Epithelial cell of esophagus (primary cell): Measurements from ENCODE around the gene UTRN.
A peak's percentile ranks its signal among the peaks of the same experiment; 100 is the strongest.

Source experiments
- DNase-seq: peaks from one replicate; pipeline ENCODE4 v3.0.0; 2010; ENCODE audit warnings: low read depth
- H3K4me3 ChIP-seq: 2 replicates; pipeline ENCODE4 v1.5.1; 2011; ENCODE audit warnings: mild to moderate bottlenecking, low read length, control low read depth
- TF ChIP-seq, protein P1 (sequence below): IDR thresholded peaks from 2 replicates; pipeline ENCODE4 v1.5.1; 2011; ENCODE audit warnings: low read depth, mild to moderate bottlenecking, low read length, control low read depth, inconsistent platforms; ENCODE audit not compliant: insufficient read depth; ENCODE audit errors: missing control alignments

UTRN gene

GRCh38 chr6:144284783-144285547, at the start of gene UTRN:
Gene UTRN, plus strand, starts transcription at chr6:144285335. Its CDS starts 6,494 bp downstream, at chr6:144291829.
- peak within 1 kb of the TSS; percentile 70 for H3K4me3 ChIP-seq
- TF ChIP-seq, protein P1, sequence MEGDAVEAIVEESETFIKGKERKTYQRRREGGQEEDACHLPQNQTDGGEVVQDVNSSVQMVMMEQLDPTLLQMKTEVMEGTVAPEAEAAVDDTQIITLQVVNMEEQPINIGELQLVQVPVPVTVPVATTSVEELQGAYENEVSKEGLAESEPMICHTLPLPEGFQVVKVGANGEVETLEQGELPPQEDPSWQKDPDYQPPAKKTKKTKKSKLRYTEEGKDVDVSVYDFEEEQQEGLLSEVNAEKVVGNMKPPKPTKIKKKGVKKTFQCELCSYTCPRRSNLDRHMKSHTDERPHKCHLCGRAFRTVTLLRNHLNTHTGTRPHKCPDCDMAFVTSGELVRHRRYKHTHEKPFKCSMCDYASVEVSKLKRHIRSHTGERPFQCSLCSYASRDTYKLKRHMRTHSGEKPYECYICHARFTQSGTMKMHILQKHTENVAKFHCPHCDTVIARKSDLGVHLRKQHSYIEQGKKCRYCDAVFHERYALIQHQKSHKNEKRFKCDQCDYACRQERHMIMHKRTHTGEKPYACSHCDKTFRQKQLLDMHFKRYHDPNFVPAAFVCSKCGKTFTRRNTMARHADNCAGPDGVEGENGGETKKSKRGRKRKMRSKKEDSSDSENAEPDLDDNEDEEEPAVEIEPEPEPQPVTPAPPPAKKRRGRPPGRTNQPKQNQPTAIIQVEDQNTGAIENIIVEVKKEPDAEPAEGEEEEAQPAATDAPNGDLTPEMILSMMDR: no peak
- peak; percentile 79 for DNase-seq

DNA sequence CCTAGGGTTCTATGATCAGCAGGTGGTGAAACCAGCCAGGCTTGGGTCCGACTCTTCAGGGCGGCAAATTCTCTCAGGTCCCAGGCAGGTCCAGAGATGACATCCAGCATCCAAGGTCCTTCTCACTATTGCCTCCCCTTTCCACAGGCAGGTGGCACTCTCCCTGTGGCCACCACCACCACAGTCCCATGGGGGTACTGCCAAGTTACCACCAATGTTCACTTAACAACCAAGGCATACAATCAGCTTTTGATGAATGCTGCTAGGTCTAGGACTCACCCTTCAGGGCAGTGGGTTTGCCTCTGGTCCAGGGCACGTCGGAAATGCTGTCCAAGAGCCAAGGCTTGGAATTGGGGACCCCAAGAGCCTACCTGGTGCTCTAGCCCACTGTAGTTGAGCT, 40.4 kb upstream of the UTRN start:
- no peak for DNase-seq
- TF ChIP-seq, protein P1: no peak
- no peak overlapping the region for H3K4me3 ChIP-seq

DNA sequence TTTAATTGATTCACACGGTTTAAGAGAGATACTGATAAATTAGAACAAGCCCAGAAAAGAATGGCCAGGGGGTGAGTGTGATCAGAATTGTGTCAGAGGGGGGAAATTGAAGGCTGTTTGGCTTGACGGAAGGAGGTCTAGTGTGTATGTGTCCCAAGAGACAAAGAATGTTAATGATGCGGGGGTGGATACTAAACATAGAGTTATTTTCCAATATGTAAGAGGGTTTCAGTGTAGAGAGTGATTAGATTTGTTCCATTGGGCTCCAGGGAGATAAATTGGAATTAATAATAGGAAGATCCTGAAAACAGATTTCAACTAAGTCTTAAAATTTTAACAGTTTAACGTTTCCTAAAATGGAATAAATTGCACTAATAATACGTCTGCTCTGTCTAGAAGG, 38.1 kb upstream of the UTRN start:
- no peak overlapping the region for H3K4me3 ChIP-seq
- TF ChIP-seq, protein P1: no peak
- no peak for DNase-seq

DNA sequence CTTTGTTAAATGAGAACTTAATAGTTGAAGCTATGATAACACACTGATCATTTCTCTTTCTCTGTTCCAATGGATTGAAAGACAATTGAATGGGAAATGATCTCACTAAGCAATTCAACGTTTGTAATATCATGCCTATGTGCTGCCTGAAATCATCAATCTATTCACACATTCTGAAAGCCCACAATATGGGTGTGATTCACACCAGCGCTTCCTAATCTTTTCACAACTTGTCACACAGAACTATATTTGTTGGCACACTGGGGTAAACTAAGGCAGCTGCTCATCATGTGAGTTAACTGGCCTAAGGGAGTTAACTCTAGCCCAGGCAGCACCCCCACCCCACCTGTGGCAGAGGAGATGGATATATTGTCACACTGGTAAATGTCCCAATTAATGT, 37.1 kb upstream of the UTRN start:
- no peak overlapping the region for H3K4me3 ChIP-seq
- DNase-seq: no peak
- TF ChIP-seq, protein P1: no peak

DNA sequence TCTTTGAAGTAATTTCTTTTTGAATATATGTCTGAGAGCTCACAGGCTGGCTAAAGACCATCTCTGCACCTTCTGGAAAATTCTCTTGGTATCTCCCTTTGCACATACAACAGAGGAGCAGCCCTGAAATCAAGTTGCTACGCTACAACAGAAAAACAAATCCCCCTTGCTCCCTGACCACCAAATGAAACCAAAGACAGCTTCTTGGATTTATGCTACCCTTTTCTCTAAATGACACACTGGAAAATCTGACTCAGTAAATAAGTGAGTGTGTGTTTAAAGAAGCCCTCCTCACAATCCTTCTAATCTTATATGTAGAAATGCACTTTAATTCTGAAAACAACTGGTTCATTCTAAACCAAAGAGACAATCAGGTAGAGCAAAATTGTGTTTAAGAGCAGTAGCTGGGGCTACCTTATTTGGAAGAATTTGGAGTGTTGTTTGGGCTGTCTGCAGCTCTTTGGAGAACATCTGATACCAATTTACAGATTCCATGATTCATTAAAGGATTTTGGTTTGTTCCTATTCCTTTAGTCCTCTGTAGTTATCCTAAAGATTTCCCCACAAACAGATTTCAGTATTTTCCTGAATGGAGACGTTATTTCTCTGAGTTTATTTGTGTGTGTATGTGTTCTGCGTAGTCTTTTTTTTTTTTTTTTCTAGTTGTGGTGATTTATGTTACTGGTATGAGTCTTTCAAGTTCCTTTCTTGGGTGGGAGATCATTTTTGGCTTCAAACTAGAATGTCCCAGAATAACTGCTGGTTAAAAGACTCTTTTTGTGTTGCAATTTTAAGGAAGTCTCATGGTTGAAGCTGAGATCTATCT, 36.4 kb upstream of the UTRN start:
- no peak for DNase-seq
- TF ChIP-seq, protein P1: no peak
- H3K4me3 ChIP-seq: no peak overlapping the region

DNA sequence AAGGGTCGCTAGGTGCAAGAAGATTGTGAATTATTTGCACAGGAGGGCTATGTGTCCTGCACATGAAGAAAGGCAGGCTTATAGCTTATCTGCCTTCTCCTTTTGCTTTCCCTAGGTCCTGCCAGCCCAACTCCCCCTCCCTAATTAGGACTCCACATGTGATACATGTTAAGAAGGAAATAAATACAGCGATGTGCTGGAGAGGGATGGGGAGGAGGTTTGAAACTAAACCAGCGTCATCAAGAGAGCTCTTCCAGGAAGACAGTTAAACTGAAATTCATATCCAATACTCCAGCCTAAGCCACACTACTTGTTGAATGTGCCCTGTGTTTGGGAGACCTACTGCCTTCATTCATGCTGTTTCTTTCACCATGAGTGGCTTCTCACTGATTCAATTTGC, 34.9 kb upstream of the UTRN start:
- DNase-seq: no peak

More for the DNA sequence above, 34.9 kb upstream of the UTRN start:
- H3K4me3 ChIP-seq: no peak overlapping the region
- TF ChIP-seq, protein P1: no peak
